CD14-positive monocyte (primary cell): ENCODE results near the gene PHACTR4. TPM values are rescaled to one million over a fixed set of nuclear protein-coding genes. Genes with fewer than 3 reads are reported as not detected.

Experiments used
- DNase-seq, 3 donors: peaks; one replicate each; pipeline ENCODE4 v3.0.0-alpha.2; 2011 to 2022
- H2AFZ ChIP-seq: 2 replicates; pipeline ENCODE4 v1.6.0; 2012; ENCODE audit warnings: mild to moderate bottlenecking, low read depth, low read length, inconsistent platforms; ENCODE audit not compliant: insufficient read depth, poor library complexity, severe bottlenecking
- H3K27ac ChIP-seq, 2 donors: 1 replicate in 1 of 2; 2 replicates in 1 of 2; pipeline ENCODE4 v1.5.1; 2012 to 2013; ENCODE audit warnings: low read length in 2 of 2, control low read depth in 1 of 2, inconsistent platforms in 1 of 2, low read depth in 1 of 2, mild to moderate bottlenecking in 1 of 2
- H3K27me3 ChIP-seq, 2 donors: one replicate each; pipeline versions ENCODE4 v1.6.0 to v1.6.1; 2011 to 2013; ENCODE audit warnings: low read length in 2 of 2; ENCODE audit not compliant: control insufficient read depth in 2 of 2, insufficient read depth in 2 of 2
- H3K36me3 ChIP-seq, 2 donors: replicated peaks in 1 of 2; 1 replicate in 1 of 2; 2 replicates in 1 of 2; pipeline versions ENCODE4 v1.5.1 to v1.6.1; 2012 to 2013; ENCODE audit warnings: low read length in 2 of 2, control low read depth in 1 of 2, inconsistent platforms in 1 of 2, mild to moderate bottlenecking in 1 of 2; ENCODE audit not compliant: insufficient read depth in 2 of 2, control insufficient read depth in 1 of 2
- H3K4me1 ChIP-seq, 2 donors: 1 replicate in 1 of 2; 2 replicates in 1 of 2; pipeline versions ENCODE4 v1.5.1 to v1.6.1; 2012 to 2013; ENCODE audit warnings: low read length in 2 of 2, control low read depth in 1 of 2, inconsistent platforms in 1 of 2, mild to moderate bottlenecking in 1 of 2, moderate library complexity in 1 of 2; ENCODE audit not compliant: insufficient read depth in 2 of 2, control insufficient read depth in 1 of 2
- H3K4me2 ChIP-seq: replicated peaks from 2 replicates; pipeline ENCODE3; 2012; ENCODE audit warnings: low read length, moderate library complexity, mild to moderate bottlenecking; ENCODE audit not compliant: poor library complexity, severe bottlenecking; ENCODE audit errors: extremely low read depth
- H3K4me3 ChIP-seq, 3 experiments: fragments of 200-600 bp in 1 of 3; sonication (generic) in 1 of 3; replicated peaks in 1 of 3; 1 replicate in 2 of 3; 2 replicates in 1 of 3; pipeline ENCODE4 v1.5.1; 2011 to 2013; ENCODE audit warnings: low read length in 3 of 3, mild to moderate bottlenecking in 3 of 3, control low read depth in 2 of 3, low read depth in 2 of 3, inconsistent platforms in 1 of 3, moderate library complexity in 1 of 3
- H3K79me2 ChIP-seq: 2 replicates; pipeline ENCODE4 v1.6.0; 2012; ENCODE audit warnings: mild to moderate bottlenecking, control low read depth, inconsistent platforms, low read length, moderate library complexity; ENCODE audit not compliant: insufficient read depth
- H3K9ac ChIP-seq: 2 replicates; pipeline ENCODE4 v1.6.0; 2017; ENCODE audit warnings: low read length, mild to moderate bottlenecking; ENCODE audit not compliant: insufficient read depth, poor library complexity, severe bottlenecking
- H3K9me3 ChIP-seq, 2 donors: replicated peaks in 1 of 2; 1 replicate in 1 of 2; 2 replicates in 1 of 2; pipeline versions ENCODE4 v1.5.1 to v1.6.1; 2012 to 2013; ENCODE audit warnings: low read length in 2 of 2, control low read depth in 1 of 2; ENCODE audit not compliant: control insufficient read depth in 1 of 2, insufficient read depth in 1 of 2
- H4K20me1 ChIP-seq: 2 replicates; pipeline ENCODE4 v1.6.0; 2012; ENCODE audit warnings: mild to moderate bottlenecking, low read length, control low read depth, moderate library complexity; ENCODE audit not compliant: insufficient read depth
- H3K27ac Mint-ChIP-seq, 7 donors: one replicate each; pipeline ENCODE4 v1.8.0; 2020; ENCODE audit warnings: mild to moderate bottlenecking in 7 of 7, mixed read lengths in 7 of 7, moderate library complexity in 6 of 7, inconsistent platforms in 2 of 7
- H3K27me3 Mint-ChIP-seq, 3 donors: one replicate each; pipeline ENCODE4 v1.8.0; 2021 to 2022; ENCODE audit warnings: low read depth in 3 of 3, mild to moderate bottlenecking in 3 of 3, mixed read lengths in 3 of 3, moderate library complexity in 3 of 3, inconsistent platforms in 1 of 3
- H3K36me3 Mint-ChIP-seq, 2 donors: one replicate each; pipeline ENCODE4 v1.8.0; 2020; ENCODE audit warnings: mixed read lengths in 2 of 2, inconsistent platforms in 1 of 2, mild to moderate bottlenecking in 1 of 2
- H3K4me1 Mint-ChIP-seq: one replicate; pipeline ENCODE4 v1.8.0; 2020; ENCODE audit warnings: mild to moderate bottlenecking, mixed read lengths
- H3K4me3 Mint-ChIP-seq, 2 donors: one replicate each; pipeline ENCODE4 v1.8.0; 2020; ENCODE audit warnings: mild to moderate bottlenecking in 2 of 2, mixed read lengths in 2 of 2, moderate library complexity in 1 of 2
- H3K9me3 Mint-ChIP-seq, 7 donors: one replicate each; pipeline ENCODE4 v1.8.0; 2020 to 2022; ENCODE audit warnings: mixed read lengths in 7 of 7, mild to moderate bottlenecking in 6 of 7, moderate library complexity in 6 of 7, inconsistent platforms in 2 of 7
- WGBS: methylation state at CpG from one replicate; pipeline ENCODE4 v1.1.5; 2013; ENCODE audit warnings: missing lambda C conversion rate; ENCODE audit not compliant: insufficient coverage; 5-methylcytosine and 5-hydroxymethylcytosine counted together
- intact Hi-C, 2 donors: fragments of 100-400 bp; cut with micrococcal nuclease; formaldehyde crosslinking; loops; one replicate each; pipeline versions ENCODE4 v1.15.0 to v1.15.1; 2023
- polyA plus RNA-seq, 3 donors: library from polyadenylated mRNA; depleted of rRNA in 1 of 3; unstranded in 2 of 3; stranded (reverse) in 1 of 3; fragments of 300-500 nt in 2 of 3; fragments of >200 nt in 1 of 3; fragmentation: Illumina TruSeq in 2 of 3; gene quantifications; 1 replicate in 2 of 3; 2 replicates in 1 of 3; pipeline ENCODE4 v1.2.3, GENCODE V29; 2012 to 2021
- TF ChIP-seq, protein P1 (sequence below): fragments of 200-600 bp; IDR thresholded peaks from one replicate; pipeline ENCODE4 v1.8.0; 2022; ENCODE audit warnings: antibody characterized with exemption, mild to moderate bottlenecking

PHACTR4 gene
- polyA plus RNA-seq, 3 donors, result 2.9 to 9.7 (median 2.9) TPM

- Histone ChIP-seq H3K4me1 (peaks cover 15 to 17% of the 10 kb centered on the region in 2 donors), H4K20me1 (peaks cover 36% of the 10 kb centered on the region), H2AFZ (peak overlapping the region; percentile 86), H3K4me3 (peak overlapping the region; percentile 57 to 88 (median 60)), H3K79me2 (peaks cover 50% of the 10 kb centered on the region), H3K27ac (peak overlapping the region; percentile 16 to 59), H3K36me3 (peaks cover 10 to 19% of the 10 kb centered on the region in 2 donors), H3K27me3 (no peaks in the 10 kb centered on the region), H3K9me3 (no peaks in the 10 kb centered on the region), H3K9ac (peak overlapping the region; percentile 64), H3K4me2 (peak overlapping the region; percentile 86)
- H3K27me3 Mint-ChIP-seq, result peaks cover 0 to 2% (median 2%) of the 10 kb centered on the region in 3 donors
- intact Hi-C loops, result loop anchor here (1.0 to 10.0 kb wide), 6 partner anchors 34 to 359 kb away; partner anchors contain the start of genes TRNAU1AP (in 2 of the 2) and YTHDF2 (in 1 of the 2)
- no peaks in the 10 kb centered on the region for H3K9me3 Mint-ChIP-seq
- peak overlapping the region; percentile 88 to 89 for H3K4me3 Mint-ChIP-seq
- H3K4me1 Mint-ChIP-seq, result peaks cover 23% of the 10 kb centered on the region
- DNase-seq, result peak; percentile 80 to 87 (median 81)
- TF ChIP-seq, protein P1, sequence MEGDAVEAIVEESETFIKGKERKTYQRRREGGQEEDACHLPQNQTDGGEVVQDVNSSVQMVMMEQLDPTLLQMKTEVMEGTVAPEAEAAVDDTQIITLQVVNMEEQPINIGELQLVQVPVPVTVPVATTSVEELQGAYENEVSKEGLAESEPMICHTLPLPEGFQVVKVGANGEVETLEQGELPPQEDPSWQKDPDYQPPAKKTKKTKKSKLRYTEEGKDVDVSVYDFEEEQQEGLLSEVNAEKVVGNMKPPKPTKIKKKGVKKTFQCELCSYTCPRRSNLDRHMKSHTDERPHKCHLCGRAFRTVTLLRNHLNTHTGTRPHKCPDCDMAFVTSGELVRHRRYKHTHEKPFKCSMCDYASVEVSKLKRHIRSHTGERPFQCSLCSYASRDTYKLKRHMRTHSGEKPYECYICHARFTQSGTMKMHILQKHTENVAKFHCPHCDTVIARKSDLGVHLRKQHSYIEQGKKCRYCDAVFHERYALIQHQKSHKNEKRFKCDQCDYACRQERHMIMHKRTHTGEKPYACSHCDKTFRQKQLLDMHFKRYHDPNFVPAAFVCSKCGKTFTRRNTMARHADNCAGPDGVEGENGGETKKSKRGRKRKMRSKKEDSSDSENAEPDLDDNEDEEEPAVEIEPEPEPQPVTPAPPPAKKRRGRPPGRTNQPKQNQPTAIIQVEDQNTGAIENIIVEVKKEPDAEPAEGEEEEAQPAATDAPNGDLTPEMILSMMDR, result peak; percentile 100
- WGBS, result under 1% methylated on average over 92 of the region's 92 CpGs
- H3K36me3 Mint-ChIP-seq, result peaks cover 13 to 30% of the 10 kb centered on the region in 2 donors
- peak overlapping the region; percentile 78 to 94 (median 86) for H3K27ac Mint-ChIP-seq
Observed at GRCh38 chr1:28518000-28518744, 148.6 kb downstream of the PHACTR4 start.

DNA sequence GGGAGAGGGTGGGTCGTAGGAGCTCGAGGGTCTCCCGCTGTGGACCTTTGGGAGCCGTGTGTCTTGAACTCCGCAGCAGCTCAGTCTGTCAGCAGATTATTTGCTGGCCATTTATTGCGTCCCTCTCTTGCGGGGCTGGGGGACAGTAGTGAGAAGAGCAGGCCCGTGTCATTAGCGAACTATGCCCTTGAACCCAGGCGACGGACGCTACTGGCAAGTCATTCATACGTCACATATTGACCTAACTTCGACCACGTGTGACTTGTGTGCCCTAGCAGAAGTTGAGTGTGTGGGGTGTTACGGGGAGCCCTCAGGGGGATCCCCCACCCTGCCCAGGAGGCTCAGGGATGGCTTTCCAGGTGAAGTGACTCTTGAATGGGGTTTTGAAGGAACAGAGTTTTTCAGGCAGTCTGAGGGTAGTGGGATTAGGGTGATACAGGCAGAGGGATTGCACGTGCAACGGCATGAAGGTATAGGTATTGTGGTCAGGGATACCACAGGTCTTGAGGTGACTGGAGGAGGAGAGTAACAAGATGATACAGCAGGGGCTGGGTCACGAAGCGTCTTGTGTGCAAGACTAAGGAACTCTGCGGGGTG is 149.3 kb downstream of the PHACTR4 start:
- H3K4me1 ChIP-seq, result peaks cover 15 to 17% of the 10 kb centered on the region in 2 donors
- Mint-ChIP-seq H3K4me3 (peak overlapping the region; percentile 88 to 89), H3K9me3 (no peaks in the 10 kb centered on the region), H3K27ac (peak overlapping the region; percentile 78 to 94 (median 86)), H3K36me3 (peaks cover 12 to 30% of the 10 kb centered on the region in 2 donors), H3K4me1 (peaks cover 23% of the 10 kb centered on the region), H3K27me3 (peaks cover 0 to 2% (median 2%) of the 10 kb centered on the region in 3 donors)
- H3K36me3 ChIP-seq, result peaks cover 5 to 17% of the 10 kb centered on the region in 2 donors
- WGBS, result 14% methylated on average over 10 of the region's 21 CpGs
- H3K79me2 ChIP-seq, result peaks cover 50% of the 10 kb centered on the region
- TF ChIP-seq, protein P1, result no peak
- peaks cover 29% of the 10 kb centered on the region for H4K20me1 ChIP-seq
- H3K9ac ChIP-seq, result peak overlapping the region; percentile 64
- H2AFZ ChIP-seq, result peak overlapping the region; percentile 86
- intact Hi-C loops, result loop anchor here (1.0 to 10.0 kb wide), 6 partner anchors 33 to 358 kb away; partner anchors contain the start of genes TRNAU1AP (in 2 of the 2) and YTHDF2 (in 1 of the 2)
- peak; percentile 20 to 68 (median 23) for DNase-seq
- H3K27me3 ChIP-seq, result no peaks in the 10 kb centered on the region
- H3K27ac ChIP-seq, result peak overlapping the region; percentile 16 to 59
- peak overlapping the region; percentile 86 for H3K4me2 ChIP-seq
- H3K9me3 ChIP-seq, result no peaks in the 10 kb centered on the region
- H3K4me3 ChIP-seq, result peak overlapping the region; percentile 57 to 88 (median 60)
